ENCODE measurements around the gene MOSPD2.

- TF ChIP-seq CTCF (IDR thresholded peaks at IDR 0.05), result no peak
- TF ChIP-seq POLR2A (IDR thresholded peaks at IDR 0.05), result no peak
Measured at GRCh38 chrX:14886252-14886651, 13.0 kb downstream of the MOSPD2 start.

All from body of pancreas (tissue), 4 donors.